Mammary epithelial cell (primary cell): ENCODE results near the gene TMX4.

ENCODE experiments used
- CTCF ChIP-seq, 2 donors: IDR thresholded peaks in 1 of 2; conservative IDR thresholded peaks in 1 of 2; 2 replicates each; pipeline ENCODE4 v1.5.1; 2011 to 2012; ENCODE audit warnings: inconsistent platforms in 2 of 2, low read length in 2 of 2, mild to moderate bottlenecking in 2 of 2, control low read depth in 1 of 2, low read depth in 1 of 2; ENCODE audit not compliant: insufficient read depth in 1 of 2; ENCODE audit errors: extremely low read depth in 1 of 2
- EZH2 ChIP-seq: IDR thresholded peaks from 2 replicates; pipeline ENCODE4 v1.6.1; 2012; ENCODE audit warnings: low read length, inconsistent platforms, borderline replicate concordance

GRCh38 chr20:8008733-8009132 is 10.8 kb downstream of the TMX4 start:
- no peak for TF ChIP-seq CTCF (conservative IDR thresholded peaks at IDR 0.05 in 1 of 2, IDR thresholded peaks at IDR 0.05 in 1 of 2; ENCODE audit: extremely low read depth in 1 of 2, insufficient read depth in 1 of 2, low read depth in 1 of 2, low read length in 2 of 2)
- no peak for TF ChIP-seq EZH2
